T-helper 2 cell (primary cell): ENCODE results near the gene CD226.
"Not testable (repeated sequence)": the region's sequence is repeated elsewhere in the genome, so short reads cannot be mapped to it uniquely, and the experiment has no call there.

ENCODE experiments used
- DNase-seq, 5 experiments: peaks; one replicate each; pipeline versions ENCODE4 v3.0.0 to v3.0.0-alpha.2; 2012 to 2022

CD226 gene

DNA sequence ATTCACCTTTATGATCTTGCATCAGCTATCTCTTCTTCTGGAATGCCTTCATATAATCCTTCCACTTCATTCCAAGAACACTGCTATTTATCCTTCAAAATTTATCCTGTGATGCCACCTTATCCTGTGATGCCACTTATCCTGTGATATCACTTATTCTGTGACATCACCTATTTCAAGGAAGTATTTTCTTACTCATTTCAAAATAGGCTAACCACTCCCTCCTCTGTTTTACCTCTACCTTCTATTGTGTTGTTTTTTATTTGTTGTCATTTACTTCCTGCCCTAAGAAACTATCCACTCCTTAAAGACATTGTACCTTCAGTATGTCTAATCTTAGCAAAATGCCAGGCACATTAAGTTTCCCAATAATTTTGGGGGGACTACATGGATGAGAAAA is 38.8 kb downstream of the CD226 start:
- DNase-seq, result peak in 1 of 5 experiments; percentile 41

DNA sequence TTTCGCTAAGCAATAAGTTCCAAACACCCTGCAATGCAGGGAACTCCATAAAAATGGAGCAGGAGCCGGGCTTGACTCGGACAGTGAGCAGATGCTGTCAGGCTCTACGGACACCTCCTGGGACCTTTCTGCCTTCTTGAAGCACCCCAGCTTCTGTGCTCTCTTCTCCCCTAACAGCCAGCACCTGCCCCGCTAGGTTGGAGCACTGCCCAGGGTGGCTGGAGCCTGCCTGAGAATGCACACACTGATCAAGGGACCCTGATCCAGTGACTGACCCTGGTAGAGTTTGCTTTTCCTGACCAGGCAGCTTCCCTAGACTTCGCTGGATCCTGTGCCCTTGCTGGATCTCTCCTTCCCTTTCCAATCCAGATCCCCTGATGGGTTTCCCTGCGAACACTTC is 40.9 kb downstream of the CD226 start:
- no peak for DNase-seq

DNA sequence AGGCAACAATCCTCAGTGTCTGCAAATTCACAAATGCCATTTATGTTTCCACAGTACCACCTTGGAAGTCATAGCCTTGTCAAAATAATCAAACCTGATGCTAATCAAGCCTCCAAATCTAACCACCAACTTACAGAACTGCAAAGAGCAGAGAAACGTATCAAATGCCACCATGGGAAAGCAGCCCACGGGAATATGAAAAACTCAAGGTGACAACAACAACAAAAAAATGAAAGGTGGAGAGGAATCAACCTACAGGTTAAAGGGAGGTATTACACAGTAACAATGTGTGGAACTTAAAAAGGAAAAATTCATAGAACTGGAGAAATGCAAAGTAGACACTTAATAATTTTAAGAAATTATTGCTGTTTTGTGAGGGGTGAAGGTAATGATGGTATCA is 46.7 kb downstream of the CD226 start:
- peak in 1 of 5 experiments; percentile 50 for DNase-seq

DNA sequence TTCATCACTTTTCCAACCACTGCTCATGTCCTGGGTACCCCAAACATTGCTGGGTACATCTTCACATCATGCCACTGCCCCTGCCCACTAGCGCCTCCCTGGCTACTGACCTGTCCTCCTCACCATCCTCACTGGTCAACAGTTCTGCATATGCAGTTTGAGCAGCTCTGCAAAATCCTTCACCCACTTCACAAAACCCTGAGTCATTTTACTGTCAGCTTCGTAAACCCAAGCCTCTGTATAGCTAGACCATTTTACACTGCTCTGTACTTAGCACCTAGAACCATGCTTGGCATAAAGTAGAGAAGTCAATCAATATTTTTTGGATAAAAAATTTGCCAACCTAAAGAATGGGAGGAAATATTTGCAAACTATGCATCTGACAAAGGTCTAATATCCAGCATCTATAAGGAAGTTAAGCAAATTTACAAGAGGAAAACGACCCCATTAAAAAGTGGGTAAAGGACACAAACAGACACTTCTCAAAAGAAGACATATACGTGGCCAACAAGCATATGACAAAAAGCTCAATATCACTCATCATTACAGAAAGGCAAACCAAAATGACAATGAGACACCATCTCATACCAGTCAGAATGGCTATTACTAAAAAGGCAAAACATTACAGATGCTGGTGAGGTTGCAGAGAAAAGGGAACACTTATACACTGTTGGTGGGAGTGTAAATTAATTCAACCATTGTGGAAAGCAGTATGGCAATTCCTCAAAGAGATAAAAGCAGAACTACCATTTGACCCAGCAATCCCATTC is 48.3 kb downstream of the CD226 start:
- peak in 1 of 5 experiments; percentile 71 for DNase-seq

DNA sequence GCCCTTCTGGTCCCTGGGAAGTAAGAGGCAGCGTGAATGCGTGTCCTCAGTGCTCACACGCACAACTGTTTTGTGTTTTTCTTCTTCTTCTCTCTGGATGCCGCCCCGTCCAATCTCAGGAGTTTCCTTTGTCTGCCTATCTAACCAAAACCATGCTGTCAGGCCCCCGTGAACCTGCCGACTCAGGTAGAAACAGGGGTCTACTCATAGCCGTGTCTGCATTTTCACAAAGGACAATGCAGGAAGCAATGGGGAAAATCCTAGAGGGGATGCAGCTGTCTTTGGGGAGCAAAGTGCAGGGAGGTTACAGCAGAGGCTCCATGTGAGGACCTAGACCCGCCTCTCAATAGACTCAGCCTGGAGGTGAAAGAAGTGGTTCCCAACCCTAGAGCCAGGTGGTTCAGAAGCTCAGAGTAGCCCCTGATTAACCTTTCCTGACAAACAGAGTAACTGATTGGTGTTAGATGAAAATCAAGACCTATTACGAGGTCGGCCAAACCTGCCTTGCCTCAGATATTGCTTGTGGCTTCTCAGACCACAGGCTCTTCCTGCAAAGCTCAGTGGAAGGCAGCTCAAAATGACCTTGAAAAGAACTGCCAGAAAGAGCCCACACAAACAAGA is 49.3 kb downstream of the CD226 start:
- DNase-seq, result peak in 2 of 5 experiments; percentile 21 to 85

DNA sequence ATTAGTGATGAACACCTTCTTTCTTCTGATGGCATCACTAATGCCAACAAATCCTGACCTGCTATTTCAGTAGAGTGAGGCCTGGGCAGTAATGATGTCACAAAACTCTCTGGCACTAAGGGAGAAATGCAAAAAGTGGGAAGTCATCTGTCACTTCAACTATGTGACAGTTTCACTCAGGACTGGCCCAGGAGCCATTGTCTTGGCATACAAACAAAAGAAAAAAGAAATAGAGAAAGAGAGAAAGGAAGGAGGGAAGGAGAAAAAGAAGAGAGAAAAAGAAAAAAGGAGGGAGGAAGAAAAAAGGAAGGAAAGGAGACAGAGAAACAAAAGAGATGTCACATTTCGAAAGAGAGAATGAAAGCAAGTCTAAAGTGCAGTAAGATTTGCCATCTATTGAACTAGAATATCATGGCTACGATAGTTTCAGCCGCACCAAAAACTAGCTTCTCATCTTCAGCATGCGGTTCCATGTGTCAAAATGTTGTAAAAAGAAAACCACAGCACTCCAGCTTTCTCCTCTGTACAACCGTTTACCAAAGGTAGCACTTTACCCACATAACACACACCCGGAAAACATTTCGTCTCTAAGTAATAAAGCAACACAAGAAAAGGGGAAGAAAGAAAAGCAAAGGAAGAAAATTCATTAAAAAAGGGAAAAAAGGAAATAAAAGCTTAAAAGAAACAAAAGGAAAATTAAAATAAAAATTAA is 50.1 kb downstream of the CD226 start:
- DNase-seq, result peak in 2 of 5 experiments; percentile 68 to 90

DNA sequence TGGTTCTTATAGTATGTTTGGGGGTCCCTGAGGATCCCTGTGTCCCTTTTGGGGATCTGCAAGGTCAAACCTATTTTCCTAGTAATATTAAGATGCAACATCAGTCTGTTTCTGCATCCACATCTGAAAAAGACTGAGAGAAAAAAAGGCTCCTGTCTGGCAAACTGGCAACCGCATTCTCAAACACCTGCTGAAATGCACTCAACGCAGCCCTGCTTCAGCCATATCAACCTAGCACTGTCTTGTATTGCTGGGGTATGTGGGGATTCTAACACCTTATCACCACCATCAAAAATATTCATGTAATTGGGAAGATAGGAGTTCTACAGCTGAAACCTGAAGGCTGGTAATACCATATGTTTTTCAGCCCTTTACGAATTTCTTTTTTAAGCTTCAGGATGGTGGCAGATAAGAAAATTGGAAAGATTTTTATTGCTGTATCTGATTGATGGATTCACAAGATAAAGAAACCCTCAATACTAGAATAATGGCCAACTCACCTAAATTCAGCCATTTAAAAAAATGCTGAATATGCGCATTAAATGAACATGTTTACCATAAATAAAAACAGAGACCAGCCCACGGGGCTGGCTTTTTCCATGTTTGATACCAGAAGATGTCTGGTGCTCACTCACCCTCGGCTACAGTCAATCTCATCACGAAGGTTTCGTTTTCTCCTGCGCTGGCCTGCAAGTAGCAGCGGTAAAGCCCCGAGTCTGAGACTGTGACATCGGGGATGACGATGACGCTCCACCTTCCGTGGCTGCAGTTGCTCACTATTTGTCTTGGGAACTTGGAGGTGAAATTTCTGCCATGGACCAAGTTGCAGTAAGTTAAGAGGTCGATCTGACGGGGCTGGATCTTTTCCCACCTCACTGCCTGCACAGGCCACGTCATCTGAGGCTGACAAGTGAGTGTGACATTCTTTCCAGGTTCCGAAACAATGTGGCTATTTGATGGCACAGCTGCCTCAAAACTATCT is 52.3 kb downstream of the CD226 start:
- DNase-seq, result peak in 1 of 5 experiments; percentile 65

DNA sequence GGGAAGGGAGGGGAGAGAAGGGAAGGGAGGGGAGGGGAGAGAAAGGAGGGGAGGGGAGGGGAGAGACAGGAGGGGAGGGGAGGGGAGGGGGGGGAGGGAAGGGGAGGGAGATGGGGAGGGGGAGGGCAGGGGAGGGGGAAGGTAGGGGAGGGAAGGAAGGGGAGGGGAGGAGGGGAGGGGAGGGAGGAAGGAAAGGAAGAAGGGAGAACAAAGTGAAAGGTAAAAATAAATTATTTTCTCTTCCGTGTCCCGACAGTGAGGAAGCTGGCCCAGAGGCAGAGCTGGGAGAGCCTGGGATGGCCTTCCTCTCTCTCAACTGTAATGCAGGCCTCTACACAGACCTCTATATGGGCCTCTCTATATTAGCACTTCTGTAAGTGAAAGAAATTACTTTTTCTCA is 53.2 kb downstream of the CD226 start:
- no peak for DNase-seq

DNA sequence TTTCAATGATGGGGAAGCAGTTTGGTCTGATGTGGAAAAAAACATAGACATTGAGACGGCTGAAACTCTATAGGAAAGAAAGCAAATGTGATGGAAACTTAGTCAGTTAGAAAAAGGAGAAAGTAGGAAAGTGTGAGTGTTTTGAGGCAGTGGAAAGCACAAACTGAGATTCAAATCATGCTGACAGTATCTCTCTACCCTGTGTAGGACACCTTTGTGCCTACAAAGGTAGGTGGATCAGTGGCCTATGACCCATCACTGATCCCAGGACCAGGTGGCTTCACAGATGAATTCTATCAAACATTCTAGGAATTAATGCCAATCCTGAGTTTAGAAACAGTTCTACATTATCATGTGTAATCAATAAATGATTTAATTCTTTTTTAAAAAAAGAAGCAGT is 57.1 kb downstream of the CD226 start:
- peak in 1 of 5 experiments; percentile 38 for DNase-seq

DNA sequence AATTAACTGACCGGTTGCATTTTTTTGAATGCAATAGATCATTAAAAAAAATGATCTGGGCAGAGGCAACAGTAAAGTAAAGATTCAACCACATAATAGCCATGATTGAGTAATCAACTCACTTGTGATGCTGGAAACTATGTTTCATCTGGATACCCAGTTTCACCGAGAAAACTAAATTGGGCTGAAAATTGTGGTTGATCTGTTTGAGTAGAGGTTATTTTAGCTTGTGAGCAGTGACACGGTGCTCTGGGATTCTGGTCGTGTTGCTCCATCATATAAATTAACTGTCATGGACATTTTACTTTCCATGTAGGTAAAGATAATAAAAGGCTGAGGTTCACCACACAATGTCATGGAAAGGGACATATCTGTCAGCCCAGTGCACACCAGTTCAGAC is 58.7 kb downstream of the CD226 start:
- DNase-seq, result peak in 1 of 5 experiments; percentile 74

DNA sequence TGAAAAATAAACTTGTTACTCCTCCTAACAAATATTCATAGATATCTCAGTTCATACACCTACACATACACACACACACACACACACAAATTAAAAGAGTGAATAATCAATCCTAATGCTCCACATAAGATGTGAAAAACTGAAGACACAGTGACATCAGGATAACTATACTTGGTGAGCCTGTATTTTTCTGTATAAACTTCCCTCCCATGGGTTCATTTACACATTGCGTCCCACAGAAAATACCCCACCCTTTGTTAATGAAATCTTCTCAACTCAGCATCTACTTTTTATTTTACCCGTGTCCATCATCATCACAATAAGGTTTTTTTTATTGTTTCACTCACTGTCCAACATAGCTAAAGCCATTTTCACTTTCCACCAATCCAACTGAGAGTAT is 60.4 kb downstream of the CD226 start:
- DNase-seq, result no peak

DNA sequence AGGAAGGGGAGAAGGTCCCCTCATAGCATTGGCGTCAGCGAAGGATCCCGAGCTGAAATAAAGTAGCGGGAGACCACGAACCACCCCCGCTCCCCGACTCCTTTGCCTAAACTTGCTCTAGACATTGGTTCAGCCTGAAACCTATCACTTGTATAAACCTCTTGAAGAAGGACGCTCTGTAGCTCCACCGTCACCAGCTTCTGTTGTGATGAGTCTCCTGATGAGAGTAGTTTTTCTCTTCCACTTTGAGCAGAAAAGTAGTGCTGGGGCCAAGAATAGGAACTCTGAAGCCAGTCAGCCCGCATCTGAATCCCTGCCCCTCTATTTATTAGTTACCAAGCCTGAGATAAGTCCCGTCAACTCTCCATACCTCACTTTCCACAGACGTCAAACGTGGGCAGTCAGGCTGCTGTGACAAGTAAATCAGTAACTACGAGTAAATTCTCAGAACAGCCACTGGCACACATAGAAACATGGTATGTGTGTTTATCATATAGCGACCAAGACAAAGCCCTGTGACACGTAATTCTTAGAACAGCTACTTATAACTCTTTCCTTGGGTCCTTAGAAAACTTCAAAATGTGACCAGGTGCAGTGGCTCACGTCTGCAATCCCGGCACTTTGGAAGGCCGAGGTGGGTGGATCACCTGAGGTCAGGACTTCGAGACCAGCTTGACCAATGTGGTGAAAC is 61.7 kb downstream of the CD226 start:
- peak in 3 of 5 experiments; percentile 17 to 93 (median 43) for DNase-seq

DNA sequence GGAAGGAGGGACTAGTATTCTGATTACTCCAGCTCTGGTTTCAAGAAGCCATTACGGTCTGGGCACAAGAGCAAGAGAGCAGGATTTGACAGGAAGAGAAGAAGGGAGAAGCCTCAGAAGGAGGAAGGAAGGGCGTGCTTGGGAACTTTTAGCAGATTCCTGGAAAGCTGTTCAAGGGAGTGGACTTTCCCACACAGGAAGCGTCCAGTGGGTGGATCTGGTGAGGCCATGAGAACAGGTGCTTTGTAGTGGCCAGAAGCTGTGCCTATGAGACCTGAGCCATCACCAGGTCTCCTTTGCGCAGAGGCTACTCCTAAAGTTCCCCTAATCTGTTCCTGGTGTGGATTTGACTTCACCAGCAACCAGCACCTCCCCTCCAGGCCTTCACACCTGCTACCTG is 62.3 kb downstream of the CD226 start:
- no peak for DNase-seq

DNA sequence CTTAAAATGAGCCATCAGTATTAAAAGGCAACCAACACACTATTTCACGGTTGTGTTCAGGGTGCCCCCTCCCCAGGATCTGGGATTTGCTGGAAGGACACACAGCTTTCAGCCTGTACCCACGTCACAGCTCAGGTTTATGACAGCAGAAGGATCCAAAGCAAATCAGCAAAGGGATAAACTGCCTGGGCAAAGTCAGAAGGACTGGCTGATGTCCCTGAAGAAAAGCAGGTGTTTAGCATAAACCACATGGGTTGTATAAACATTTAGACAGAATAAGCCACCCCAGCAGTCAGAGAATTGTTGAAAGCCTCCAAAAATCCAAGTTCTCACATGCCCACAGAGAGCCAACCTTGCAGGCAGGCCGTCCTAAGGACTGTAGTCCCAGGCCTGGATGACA is 63.9 kb downstream of the CD226 start:
- no peak for DNase-seq

DNA sequence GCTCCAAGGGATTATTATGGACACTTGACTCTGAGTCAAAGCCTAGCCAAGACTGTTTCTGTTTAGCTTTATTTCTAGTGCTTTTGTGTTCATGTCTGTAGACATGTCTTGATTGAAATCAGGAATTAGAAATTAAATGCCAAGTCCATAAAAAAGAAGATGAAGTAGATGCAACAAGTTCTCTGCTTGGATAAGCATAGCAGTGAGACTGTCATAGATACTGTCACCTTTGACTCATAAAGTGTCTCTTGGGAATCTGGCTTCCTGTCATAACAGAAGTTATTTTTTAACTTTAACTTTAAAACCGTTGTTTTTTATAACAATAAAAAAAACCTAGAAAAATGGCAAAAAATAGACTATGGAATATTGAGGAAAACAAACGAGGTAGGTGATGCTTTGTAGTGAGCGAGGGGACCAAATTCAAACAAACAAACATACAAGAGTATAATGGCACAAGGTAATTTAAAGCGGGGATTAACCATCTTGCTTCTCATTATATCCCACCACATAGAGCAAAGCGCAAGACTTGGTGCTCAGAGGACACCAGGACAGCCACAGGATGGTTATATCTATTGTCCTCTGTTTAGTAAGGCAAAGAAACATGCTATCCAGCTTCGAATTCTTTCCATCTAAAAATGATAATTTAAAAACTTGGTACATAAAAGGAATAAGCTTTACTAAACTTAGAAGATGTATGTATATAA is 64.6 kb downstream of the CD226 start:
- peak in 1 of 5 experiments; percentile 41 for DNase-seq

DNA sequence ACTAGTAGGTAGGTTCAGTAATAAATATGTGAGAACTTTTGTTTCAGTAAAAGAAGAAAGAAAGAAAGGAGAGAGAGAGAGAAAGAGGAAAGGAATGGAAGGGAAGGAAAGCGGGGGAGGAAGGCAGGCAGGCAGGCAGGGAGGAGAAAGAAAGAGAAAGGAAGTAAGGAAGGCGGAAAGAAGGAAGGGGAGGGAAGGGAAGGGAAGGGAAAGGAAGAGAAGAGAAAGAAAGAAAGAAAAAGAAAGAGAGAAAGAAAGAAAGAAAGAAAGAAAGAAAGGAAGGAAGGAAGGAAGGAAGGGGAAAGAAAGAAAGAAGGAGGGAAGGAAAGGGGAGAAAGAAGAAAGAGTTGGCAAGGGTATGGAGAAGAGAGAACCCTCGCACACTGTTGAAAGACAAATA is 67.6 kb downstream of the CD226 start:
- no peak for DNase-seq

DNA sequence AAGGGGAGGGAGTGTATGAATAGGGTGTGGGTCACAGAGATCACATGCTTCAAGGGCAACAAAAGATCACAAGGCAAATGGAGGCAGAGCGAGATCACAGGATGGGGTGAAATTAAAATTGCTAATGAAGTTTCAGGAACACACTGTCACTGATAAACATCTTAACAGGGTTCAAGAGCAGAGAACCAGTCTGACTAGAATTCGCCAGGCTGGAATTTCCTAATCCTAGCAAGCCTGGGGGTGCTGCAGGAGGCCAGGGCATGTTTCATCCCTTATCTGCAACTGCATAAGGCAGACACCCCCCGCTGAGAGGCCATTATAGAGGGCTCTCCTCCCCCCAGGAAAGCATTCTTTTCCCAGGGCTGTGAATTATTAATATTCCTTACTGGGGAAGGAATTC is 68.6 kb downstream of the CD226 start:
- not testable (repeated sequence) for DNase-seq

DNA sequence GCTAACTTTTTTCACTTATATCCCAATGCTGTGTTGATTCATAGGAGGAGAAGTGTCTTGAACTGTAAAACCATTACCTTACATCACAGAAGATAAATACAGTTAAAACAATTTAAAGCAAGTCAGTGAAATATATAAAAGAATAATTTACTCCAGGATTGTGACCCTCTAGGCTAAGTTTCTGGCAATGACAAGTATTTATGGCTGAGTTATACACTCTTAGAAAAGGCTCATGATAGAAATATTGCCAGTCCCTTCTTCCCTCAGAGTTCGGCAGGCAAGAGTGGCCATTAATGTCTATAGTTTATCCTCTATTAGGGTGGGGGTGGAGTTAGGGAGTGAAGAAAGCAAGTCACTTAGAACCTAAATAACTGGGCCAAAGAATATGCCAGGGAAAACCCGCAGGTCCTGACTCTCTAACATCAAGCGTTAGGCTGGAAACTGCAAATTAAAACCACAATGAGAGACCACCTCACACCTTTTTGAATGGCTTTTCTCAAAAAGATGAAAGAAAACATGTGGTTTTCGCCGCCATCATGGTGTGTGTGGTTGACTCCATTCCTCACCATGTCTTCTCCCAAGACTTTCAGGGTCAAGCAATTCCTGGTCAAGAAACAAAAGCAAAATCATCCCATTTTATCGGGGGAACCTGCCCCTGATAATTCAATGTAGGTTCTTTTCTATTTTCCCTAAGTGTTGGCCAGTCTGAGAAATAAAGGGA is 69.3 kb downstream of the CD226 start:
- no peak for DNase-seq

DNA sequence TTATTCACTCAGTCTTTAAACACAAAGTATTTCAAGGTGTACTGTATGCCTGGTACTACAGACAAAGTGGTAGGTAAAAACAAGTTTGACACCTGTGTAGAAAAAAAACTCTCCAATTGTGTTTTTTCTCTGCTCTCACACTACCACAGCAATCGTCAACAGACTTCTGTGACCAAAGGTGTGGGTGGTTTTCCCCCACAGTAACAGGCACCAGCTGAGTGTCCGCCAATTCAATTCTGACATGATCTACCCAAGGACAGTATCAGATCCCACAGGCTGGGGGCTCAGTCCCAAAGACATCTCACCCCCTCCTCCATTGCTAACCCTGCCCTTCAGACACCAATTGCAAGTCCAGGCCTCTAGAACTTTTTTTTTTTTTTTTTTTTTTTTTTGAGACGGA is 71.2 kb downstream of the CD226 start:
- no peak for DNase-seq

DNA sequence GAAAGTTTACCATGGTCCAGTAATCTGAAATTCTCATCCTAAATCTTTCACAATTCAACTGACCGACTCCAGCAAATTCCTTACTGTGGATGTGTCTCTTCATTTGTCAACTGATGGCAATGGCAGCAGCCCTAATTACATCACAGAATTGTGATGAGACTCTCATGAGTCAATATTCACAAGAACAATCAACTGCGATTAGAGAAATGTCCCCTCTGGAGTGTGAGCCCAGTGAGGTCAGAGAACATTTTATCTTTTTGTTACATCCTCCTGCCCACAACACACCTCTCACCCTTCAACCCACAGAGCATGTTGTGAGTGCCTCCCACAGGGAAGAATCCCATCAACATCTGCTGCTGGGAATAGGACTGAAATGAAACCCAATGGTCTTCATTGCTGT is 73.6 kb downstream of the CD226 start:
- no peak for DNase-seq

DNA sequence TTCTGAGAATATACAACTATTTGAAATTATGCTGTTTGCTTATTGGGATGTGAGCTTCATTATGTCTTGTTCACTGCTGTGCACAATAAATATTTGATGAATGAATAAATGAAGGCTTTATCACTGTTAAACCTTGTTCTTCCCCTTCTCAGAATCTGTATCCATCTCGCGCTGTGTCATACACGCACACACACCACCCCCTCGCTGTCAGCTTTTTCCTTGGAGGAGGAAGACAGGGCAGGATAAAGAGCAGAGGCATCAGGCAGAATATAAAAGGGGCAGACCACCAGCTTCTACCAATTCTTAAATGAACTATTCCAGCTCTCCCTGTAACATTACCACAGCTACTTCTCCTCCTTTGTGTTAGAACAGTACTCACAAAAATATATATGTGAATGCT is 75.0 kb downstream of the CD226 start:
- DNase-seq, result no peak
